Fibroblast of villous mesenchyme (primary cell): ENCODE measurements around the gene KCTD12. TPM values are rescaled to one million over a fixed set of nuclear protein-coding genes. Genes with fewer than 3 reads are reported as not detected.
A peak's percentile ranks its signal among the peaks of the same experiment; 100 is the strongest.
"Not testable (repeated sequence)": the region's sequence is repeated elsewhere in the genome, so short reads cannot be mapped to it uniquely, and the experiment has no call there.

Source experiments
- DNase-seq: peaks from one replicate; pipeline ENCODE4 v3.0.0-alpha.2; 2010; ENCODE audit warnings: low read depth
- H3K4me3 ChIP-seq: 2 replicates; pipeline ENCODE4 v1.5.1; 2011; ENCODE audit warnings: low read depth, mild to moderate bottlenecking, low read length
- CTCF ChIP-seq: IDR thresholded peaks from 2 replicates; pipeline ENCODE4 v1.5.1; 2012; ENCODE audit warnings: low read depth, mild to moderate bottlenecking, low read length; ENCODE audit not compliant: insufficient read depth
- total RNA-seq: library from RNA; depleted of rRNA; stranded (reverse); fragments of >200 nt; gene quantifications from 2 replicates; pipeline ENCODE4 v1.2.3, GENCODE V29; 2012

KCTD12 gene
- total RNA-seq, 1 donor, result 18.6 TPM

- no peak overlapping the region for H3K4me3 ChIP-seq
- DNase-seq, result no peak
- TF ChIP-seq CTCF, result no peak
Observed at GRCh38 chr13:76927955-76928354, 41.8 kb upstream of the KCTD12 start.

- H3K4me3 ChIP-seq, result no peak overlapping the region
Observed at GRCh38 chr13:76925115-76925514, 38.9 kb upstream of the KCTD12 start.

GRCh38 chr13:76921516-76921915 is 35.3 kb upstream of the KCTD12 start:
- H3K4me3 ChIP-seq, result no peak overlapping the region
- no peak for TF ChIP-seq CTCF
- DNase-seq, result no peak

More at GRCh38 chr13:76925115-76925514, 38.9 kb upstream of the KCTD12 start:
- TF ChIP-seq CTCF, result no peak
- DNase-seq, result no peak

GRCh38 chr13:76917755-76918481 is 31.7 kb upstream of the KCTD12 start:
- peak; percentile 90 for DNase-seq
- H3K4me3 ChIP-seq, result not testable (repeated sequence)

GRCh38 chr13:76917095-76917494 is 30.9 kb upstream of the KCTD12 start:
- H3K4me3 ChIP-seq, result no peak overlapping the region
- no peak for TF ChIP-seq CTCF
- peak; percentile 65 for DNase-seq

GRCh38 chr13:76913898-76914297 is 27.7 kb upstream of the KCTD12 start:
- no peak for TF ChIP-seq CTCF
- no peak for DNase-seq

GRCh38 chr13:76912476-76912875 is 26.3 kb upstream of the KCTD12 start:
- TF ChIP-seq CTCF, result no peak
- no peak overlapping the region for H3K4me3 ChIP-seq
- DNase-seq, result no peak

More at GRCh38 chr13:76913898-76914297, 27.7 kb upstream of the KCTD12 start:
- H3K4me3 ChIP-seq, result no peak overlapping the region
